ENCODE data around the gene ATXN1.

DNA sequence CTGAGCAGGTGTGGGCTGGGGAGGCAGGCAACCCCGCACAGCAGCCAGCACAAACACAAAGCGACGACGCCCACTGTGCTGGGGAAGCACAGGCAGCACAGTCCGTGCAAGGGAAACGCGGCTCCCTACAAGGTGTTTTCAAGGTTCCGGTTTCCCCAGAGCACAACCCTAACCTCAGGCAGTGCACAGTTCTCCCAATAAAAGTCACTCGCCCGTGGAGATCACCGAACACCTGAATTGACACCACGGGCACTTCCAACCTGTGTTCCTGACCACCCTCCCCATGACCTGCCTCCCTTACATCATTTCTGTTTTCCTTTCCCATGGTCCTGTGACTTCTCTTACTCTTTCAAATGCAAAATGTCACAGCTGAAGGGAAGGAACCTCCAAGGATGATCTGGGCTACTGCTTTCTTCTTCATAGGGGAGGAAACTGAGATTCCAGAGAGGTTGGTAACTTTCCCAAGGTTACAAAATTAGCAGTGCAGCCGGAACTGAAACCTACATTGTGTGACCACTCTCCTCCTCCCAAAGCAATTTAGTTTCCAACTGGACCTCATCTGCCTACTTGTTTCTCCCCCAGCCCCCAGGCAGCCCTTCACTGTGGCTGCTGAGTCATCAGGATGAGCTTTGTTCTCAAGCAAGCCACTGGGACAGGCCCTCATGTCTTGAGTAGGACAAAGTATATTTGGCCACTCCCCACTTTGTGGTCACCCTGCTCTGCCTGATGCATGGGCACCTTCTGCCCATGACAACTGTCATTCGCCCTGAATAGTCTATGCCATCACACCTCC lies 125.3 kb downstream of the ATXN1 start:
- no peak for TF ChIP-seq ELF4 (IDR thresholded peaks at IDR 0.05)
- no peak for TF ChIP-seq SP1 (IDR thresholded peaks at IDR 0.05)
- TF ChIP-seq ARNT (IDR thresholded peaks at IDR 0.05): no peak
- no peak for TF ChIP-seq HDGF (IDR thresholded peaks at IDR 0.05; ENCODE audit: borderline replicate concordance)
- TF ChIP-seq FOXA1 (IDR thresholded peaks at IDR 0.05): no peak
- no peak for TF ChIP-seq FOXM1 (IDR thresholded peaks at IDR 0.05; ENCODE audit: borderline replicate concordance)
- TF ChIP-seq BHLHE40 (IDR thresholded peaks at IDR 0.05; ENCODE audit: borderline replicate concordance): no peak
- no peak for TF ChIP-seq NFRKB (IDR thresholded peaks at IDR 0.05)
- TF ChIP-seq, protein P1, sequence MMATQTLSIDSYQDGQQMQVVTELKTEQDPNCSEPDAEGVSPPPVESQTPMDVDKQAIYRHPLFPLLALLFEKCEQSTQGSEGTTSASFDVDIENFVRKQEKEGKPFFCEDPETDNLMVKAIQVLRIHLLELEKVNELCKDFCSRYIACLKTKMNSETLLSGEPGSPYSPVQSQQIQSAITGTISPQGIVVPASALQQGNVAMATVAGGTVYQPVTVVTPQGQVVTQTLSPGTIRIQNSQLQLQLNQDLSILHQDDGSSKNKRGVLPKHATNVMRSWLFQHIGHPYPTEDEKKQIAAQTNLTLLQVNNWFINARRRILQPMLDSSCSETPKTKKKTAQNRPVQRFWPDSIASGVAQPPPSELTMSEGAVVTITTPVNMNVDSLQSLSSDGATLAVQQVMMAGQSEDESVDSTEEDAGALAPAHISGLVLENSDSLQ (IDR thresholded peaks at IDR 0.05): no peak
- TF ChIP-seq SUZ12 (IDR thresholded peaks at IDR 0.05): no peak
- no peak for TF ChIP-seq CTBP1 (IDR thresholded peaks at IDR 0.05; ENCODE audit: borderline replicate concordance)
- no peak for TF ChIP-seq ZNF384 (IDR thresholded peaks at IDR 0.05)
- TF ChIP-seq FOXK2 (IDR thresholded peaks at IDR 0.05): no peak
- no peak for TF ChIP-seq LEF1 (IDR thresholded peaks at IDR 0.05; ENCODE audit: borderline replicate concordance)

Measured in HEK293T (cell line).